GM19240 (cell line): Measurements from ENCODE around the gene PLSCR4.

Experiments
- DNase-seq: peaks from one replicate; pipeline ENCODE4 v3.0.0; 2011; ENCODE audit warnings: low spot score; ENCODE audit not compliant: insufficient read length

Gene PLSCR4

DNA sequence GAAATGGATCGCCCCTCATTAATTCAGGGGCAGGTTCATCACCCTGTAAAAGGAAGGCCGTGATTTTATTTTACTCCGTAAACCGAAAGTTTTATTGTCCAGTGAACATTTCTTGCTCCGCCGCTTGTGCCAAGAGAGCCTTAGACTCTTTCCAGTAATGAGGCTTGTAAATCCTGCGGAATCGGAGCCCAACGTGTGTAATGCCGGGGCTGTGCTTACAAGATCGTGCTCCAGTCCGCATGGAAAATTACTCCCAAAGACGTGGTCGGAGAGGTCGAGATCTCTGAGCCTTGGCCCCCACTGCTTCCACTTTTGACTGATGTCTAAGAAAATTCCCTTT, 89.3 kb downstream of the PLSCR4 start:
- no peak for DNase-seq

DNA sequence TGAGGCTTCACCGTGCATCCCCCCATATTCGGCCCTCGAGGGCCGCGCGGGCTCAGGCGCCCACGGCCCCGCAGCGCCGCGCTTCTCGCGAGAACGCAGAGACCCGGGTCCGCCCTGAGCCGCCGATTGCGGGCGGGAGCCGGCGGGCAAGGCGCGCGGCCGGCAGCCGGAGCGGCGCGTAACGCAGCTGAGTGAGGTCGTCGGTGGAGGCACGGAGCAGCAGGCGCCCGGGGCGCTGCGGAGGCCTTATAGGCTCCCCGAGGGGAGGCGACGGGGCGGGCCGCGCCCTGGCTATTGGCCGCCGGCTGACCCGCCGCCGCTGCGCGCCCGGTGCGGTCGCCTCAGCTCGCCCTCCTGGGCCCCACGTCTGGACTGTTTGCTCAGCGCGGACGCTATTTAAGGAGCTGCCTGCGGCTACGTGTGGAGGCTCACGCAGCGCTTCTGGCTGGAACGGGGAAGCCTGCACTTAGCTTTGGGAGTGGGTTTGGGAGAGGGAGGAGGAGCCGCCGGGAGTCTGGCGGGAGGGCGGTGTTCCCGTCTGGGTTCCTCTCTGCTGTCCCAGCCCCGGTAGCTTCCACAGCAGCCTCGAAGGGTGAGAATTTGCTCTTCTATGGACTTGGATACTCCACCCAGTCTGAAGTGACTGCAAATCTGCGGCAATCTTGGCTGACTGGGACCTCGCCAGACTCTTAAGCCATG, 89.8 kb downstream of the PLSCR4 start, which contains the start of gene PLOD2:
Gene PLOD2 (minus strand): TSS at position 221 of the 699 bp plus-strand sequence. CDS start 195 bp downstream, at position 26.
- no peak for DNase-seq

GRCh38 chr3:146160321-146160963, 90.5 kb downstream of the PLSCR4 start:
- no peak for DNase-seq

DNA sequence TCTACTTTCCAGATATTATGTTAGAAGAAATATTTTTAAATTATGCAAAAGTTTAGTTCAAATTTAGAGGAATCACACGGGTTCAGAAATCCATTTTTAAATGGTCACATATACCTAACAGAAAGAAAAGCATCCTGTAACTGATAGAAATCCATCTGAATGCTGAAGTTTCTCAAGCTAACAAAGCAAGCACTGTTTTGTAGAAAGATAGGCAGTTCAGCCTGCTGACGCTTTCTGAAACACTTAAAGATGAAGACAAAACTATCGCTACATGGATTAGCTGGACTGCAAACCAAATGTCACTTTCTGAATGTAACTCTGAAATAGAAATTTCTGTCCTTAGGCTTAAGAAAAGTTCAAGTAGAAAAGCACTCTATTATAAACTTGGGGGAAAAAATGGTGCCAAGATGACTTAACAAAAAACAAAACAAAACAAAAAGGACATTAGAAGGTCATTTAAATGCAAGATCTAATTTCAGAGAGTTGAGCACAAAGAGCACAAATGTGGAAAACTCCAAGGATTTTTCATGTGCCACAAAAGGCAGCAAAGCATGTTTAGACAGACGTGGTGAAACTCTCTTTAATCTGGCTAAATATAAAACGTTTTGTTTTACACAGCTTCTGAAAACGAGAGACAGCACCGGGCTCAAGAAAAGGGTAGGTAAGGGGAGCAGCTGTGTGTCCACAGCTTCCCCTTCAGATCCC, 91.1 kb downstream of the PLSCR4 start:
- no peak for DNase-seq

DNA sequence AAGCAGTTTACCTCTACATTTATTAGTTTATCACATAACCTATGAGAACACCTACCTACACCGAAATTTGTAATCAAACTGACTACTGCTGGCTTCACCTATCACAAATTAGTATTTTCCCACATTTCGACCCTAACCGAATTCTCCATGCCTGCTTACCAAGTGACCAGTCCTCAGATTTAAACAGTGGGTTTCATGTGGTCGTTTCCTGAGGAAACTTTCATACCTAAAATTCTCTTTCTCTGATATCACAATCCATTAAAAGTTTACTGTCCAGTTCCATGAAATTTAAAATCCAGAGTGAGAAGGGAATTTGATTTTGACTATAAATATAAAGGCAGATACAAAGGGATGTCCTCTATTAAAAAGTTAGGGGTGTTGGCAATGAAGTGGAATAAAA, 91.9 kb downstream of the PLSCR4 start:
- DNase-seq: no peak

GRCh38 chr3:146157325-146158060, 93.4 kb downstream of the PLSCR4 start:
- DNase-seq: no peak

GRCh38 chr3:146156666-146157314, 94.1 kb downstream of the PLSCR4 start:
- no peak for DNase-seq

- DNase-seq: no peak
Measured at GRCh38 chr3:146156095-146156494, 94.8 kb downstream of the PLSCR4 start.

- DNase-seq: no peak
Measured at GRCh38 chr3:146154995-146155394, 95.9 kb downstream of the PLSCR4 start.

DNA sequence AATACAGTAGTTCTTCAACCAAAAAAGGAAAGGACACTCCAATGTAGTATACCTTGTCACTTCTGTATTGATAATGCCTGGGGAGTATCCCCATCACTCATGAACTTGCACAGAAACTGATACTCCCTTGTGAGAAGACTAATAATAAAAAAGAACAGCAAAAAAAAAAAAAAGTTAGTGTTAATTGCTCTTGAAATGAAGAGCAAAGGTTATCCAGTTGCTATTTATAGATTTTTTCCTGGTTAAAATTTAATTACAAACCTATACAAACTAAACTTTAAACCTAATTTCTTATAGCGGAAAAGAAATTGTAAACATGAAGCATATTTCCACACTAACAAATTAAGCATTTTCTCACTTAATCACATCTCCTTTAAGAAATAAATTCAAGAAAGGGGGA, 96.6 kb downstream of the PLSCR4 start:
- no peak for DNase-seq

- DNase-seq: no peak
Measured at GRCh38 chr3:146153429-146153828, 97.5 kb downstream of the PLSCR4 start.

DNA sequence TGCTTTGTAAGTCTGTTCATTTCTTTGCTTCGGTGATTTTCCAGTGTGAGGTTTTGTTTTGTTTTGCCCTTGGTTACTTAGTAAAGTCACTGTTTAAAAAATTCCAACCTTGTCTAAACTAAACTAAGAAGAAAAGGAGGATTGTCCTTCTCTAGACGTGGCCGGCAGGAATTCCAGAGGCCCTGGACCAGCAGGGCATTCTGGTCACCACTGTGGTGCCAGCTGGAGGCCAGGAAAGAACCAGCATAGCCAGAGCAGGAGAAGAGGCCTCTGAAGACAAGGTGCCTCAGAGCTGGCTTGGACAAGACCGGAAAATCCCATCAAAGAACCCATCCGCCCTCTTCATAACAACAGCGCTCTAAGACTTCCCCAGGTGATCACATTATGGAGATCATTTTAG, 98.1 kb downstream of the PLSCR4 start:
- no peak for DNase-seq

DNA sequence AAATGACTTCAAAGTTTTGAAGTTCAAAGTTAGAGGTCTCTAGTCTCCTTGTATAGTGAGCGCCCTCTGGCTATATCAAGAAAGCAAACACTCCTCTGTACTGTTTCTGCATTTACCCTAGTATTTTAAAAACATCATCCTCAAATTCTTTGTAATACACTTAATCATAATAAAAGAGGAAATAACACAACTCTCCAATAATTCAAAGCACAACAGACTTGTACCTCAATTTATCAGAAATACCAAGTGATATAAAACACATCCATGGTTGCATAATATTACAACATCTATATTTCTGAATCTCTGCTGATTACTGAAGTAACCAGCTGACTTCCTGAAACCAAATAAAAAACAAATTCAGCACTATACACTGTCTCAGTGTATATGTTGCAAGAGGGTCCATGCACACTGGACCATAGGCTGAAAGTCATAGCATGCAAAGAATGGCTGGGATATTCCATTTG, 102.4 kb downstream of the PLSCR4 start:
- DNase-seq: no peak

DNA sequence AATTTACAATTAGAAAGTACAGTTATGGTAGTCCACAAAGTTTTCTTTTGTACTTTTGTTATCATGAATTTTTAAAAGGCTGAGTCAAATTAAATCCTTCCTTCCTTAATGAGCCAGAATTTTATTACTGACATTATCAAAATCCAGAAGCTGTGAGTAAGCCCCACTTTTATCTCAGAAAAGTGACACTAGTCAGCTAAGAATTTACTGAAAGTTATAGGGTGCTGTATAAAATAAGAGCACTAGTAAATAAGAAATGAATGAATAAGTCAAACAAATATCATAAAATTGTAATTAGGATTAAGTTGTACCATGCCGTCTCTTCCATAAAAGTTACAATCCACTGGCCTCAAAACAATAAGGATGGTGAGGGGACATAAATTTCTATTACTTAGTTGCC, 105.3 kb downstream of the PLSCR4 start:
- no peak for DNase-seq

DNA sequence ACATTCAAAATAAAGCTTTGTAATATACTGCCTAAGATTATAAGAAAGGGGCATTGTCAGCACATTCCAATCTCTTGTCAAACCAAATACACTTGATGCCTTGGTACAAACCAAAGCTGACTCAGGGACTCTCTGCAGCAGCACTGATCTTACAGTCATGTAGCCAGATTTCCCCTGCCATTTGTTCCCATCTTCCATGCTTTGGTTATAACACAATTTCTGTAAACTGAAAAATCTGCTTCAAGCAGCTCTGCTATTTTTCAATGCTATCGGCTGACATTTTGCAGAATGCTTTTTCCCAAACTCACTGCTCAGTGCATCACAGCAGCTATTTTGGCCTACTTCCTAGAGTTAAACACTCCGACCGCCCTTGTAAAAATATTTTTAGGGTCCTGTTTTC, 108.1 kb downstream of the PLSCR4 start:
- no peak for DNase-seq
